IMR-90 (cell line): ENCODE data around the gene ANKRD44. TPM values are rescaled to one million over a fixed set of nuclear protein-coding genes. Genes with fewer than 3 reads are reported as not detected.

ENCODE experiments used
- ATAC-seq: fragments of 200-7000 bp; cut with Tn5 transposase; 2 replicates; pipeline ENCODE4 v1.9.1; 2020; ENCODE audit warnings: low read depth, mild to moderate bottlenecking, moderate library complexity
- BruUV-seq: library from RNA; stranded (reverse); fragments of 400-500 nt; replicated peaks from 2 replicates; lab custom pipeline; 2021; lab: Mats Ljungman, UMichigan
- CTCF ChIA-PET: fragments of 300-600 bp; formaldehyde crosslinking; extraction: SDS; loops from one replicate; lab custom pipeline; 2021; ENCODE audit warnings: antibody characterized with exemption; lab: Yijun Ruan, JAX
- POLR2A ChIA-PET: fragments of 300-600 bp; sonication (Branson Sonifier 250); formaldehyde crosslinking; loops from one replicate; lab custom pipeline; 2022; ENCODE audit warnings: antibody characterized with exemption; ENCODE audit not compliant: unreplicated experiment; lab: Charles Lee
- DNase-seq: peaks from one replicate; pipeline ENCODE4 v3.0.0; 2013
- H2AFZ ChIP-seq: replicated peaks from 2 replicates; pipeline ENCODE3; 2013; ENCODE audit warnings: low read length, mild to moderate bottlenecking; ENCODE audit not compliant: poor library complexity
- H2AK5ac ChIP-seq: 2 replicates; pipeline ENCODE4 v1.6.1; 2013; ENCODE audit warnings: low read depth, low read length, inconsistent platforms
- H2AK9ac ChIP-seq: replicated peaks from 2 replicates; pipeline ENCODE3; 2013; ENCODE audit warnings: mild to moderate bottlenecking, low read depth, low read length, moderate library complexity; ENCODE audit not compliant: poor library complexity
- H2BK120ac ChIP-seq: 2 replicates; pipeline ENCODE4 v1.6.1; 2013; ENCODE audit warnings: low read depth, low read length, inconsistent platforms
- H2BK15ac ChIP-seq: 3 replicates; pipeline ENCODE4 v1.6.1; 2013; ENCODE audit warnings: low read depth, low read length, inconsistent platforms
- H2BK20ac ChIP-seq: 2 replicates; pipeline ENCODE4 v1.6.1; 2013; ENCODE audit warnings: low read depth, mild to moderate bottlenecking, inconsistent platforms, low read length, moderate library complexity
- H2BK5ac ChIP-seq: 2 replicates; pipeline ENCODE4 v1.6.1; 2013; ENCODE audit warnings: mild to moderate bottlenecking, low read depth, low read length, inconsistent platforms; ENCODE audit not compliant: poor library complexity, severe bottlenecking
- H3K14ac ChIP-seq: replicated peaks from 2 replicates; pipeline ENCODE4 v1.6.1; 2013; ENCODE audit warnings: low read depth, low read length, inconsistent platforms
- H3K18ac ChIP-seq: 2 replicates; pipeline ENCODE4 v1.6.1; 2013; ENCODE audit warnings: low read depth, low read length, control low read depth
- H3K23ac ChIP-seq: 2 replicates; pipeline ENCODE4 v1.6.1; 2013; ENCODE audit warnings: low read depth, low read length, inconsistent platforms
- H3K27ac ChIP-seq: 2 replicates; pipeline ENCODE4 v1.5.1; 2013; ENCODE audit warnings: mild to moderate bottlenecking, control low read depth, low read length; ENCODE audit not compliant: insufficient read depth
- H3K27me3 ChIP-seq: 2 replicates; pipeline ENCODE4 v1.6.1; 2013; ENCODE audit warnings: low read length; ENCODE audit not compliant: control insufficient read depth, insufficient read depth
- H3K36me3 ChIP-seq: 2 replicates; pipeline ENCODE4 v1.6.1; 2013; ENCODE audit warnings: low read length, mixed read lengths; ENCODE audit not compliant: control insufficient read depth, insufficient read depth
- H3K4ac ChIP-seq: 2 replicates; pipeline ENCODE4 v1.6.1; 2013; ENCODE audit warnings: low read depth, low read length, inconsistent platforms
- H3K4me1 ChIP-seq: 2 replicates; pipeline ENCODE4 v1.6.1; 2013; ENCODE audit warnings: low read length, mixed read lengths; ENCODE audit not compliant: control insufficient read depth, insufficient read depth
- H3K4me2 ChIP-seq: 2 replicates; pipeline ENCODE4 v1.6.1; 2013; ENCODE audit warnings: low read depth, mild to moderate bottlenecking, control low read depth, low read length, moderate library complexity
- H3K4me3 ChIP-seq: 2 replicates; pipeline ENCODE4 v1.5.1; 2013; ENCODE audit warnings: low read depth, mild to moderate bottlenecking, control low read depth, low read length, moderate library complexity; ENCODE audit not compliant: insufficient read depth
- H3K56ac ChIP-seq: 2 replicates; pipeline ENCODE4 v1.6.1; 2013; ENCODE audit warnings: low read length, inconsistent platforms; ENCODE audit not compliant: insufficient read depth; ENCODE audit errors: extremely low read depth
- H3K79me1 ChIP-seq, 2 experiments: 2 replicates each; pipeline ENCODE4 v1.6.1; 2013; ENCODE audit warnings: low read length in 2 of 2, inconsistent platforms in 1 of 2, low read depth in 1 of 2
- H3K9ac ChIP-seq: 2 replicates; pipeline ENCODE4 v1.6.1; 2013; ENCODE audit warnings: low read depth, low read length, control low read depth
- H3K9me1 ChIP-seq: 2 replicates; pipeline ENCODE4 v1.6.1; 2013; ENCODE audit warnings: low read length, inconsistent platforms; ENCODE audit not compliant: insufficient read depth
- H3K9me3 ChIP-seq: 2 replicates; pipeline ENCODE4 v1.6.1; 2013; ENCODE audit warnings: low read length; ENCODE audit not compliant: control insufficient read depth, insufficient read depth
- H4K20me1 ChIP-seq: 2 replicates; pipeline ENCODE4 v1.6.1; 2013; ENCODE audit warnings: low read length, inconsistent platforms; ENCODE audit not compliant: insufficient read depth
- H4K5ac ChIP-seq: 2 replicates; pipeline ENCODE4 v1.6.1; 2013; ENCODE audit warnings: mild to moderate bottlenecking, low read depth, low read length, control low read depth
- H4K8ac ChIP-seq, 2 experiments: 2 replicates each; pipeline ENCODE4 v1.6.1; 2013; ENCODE audit warnings: low read depth in 2 of 2, low read length in 2 of 2, control low read depth in 1 of 2, inconsistent platforms in 1 of 2
- H4K91ac ChIP-seq: 2 replicates; pipeline ENCODE4 v1.6.1; 2013; ENCODE audit warnings: low read depth, low read length, inconsistent platforms; ENCODE audit not compliant: insufficient read depth
- FOS ChIP-seq: fragments of 150-350 bp; IDR thresholded peaks from 2 replicates; pipeline ENCODE4 v1.6.1; 2016; ENCODE audit warnings: low read depth, low read length
- MXI1 ChIP-seq: IDR thresholded peaks from 2 replicates; pipeline ENCODE4 v1.6.1; 2012; ENCODE audit warnings: low read depth, mild to moderate bottlenecking, low read length, moderate library complexity, borderline replicate concordance
- WGBS, 2 experiments: methylation state at CpG; one replicate each; pipeline versions ENCODE4 v1.1.5 to v1.1.7; 2013; ENCODE audit warnings: missing lambda C conversion rate in 2 of 2; ENCODE audit not compliant: insufficient read length in 1 of 2; ENCODE audit errors: extremely low coverage in 2 of 2; 5-methylcytosine and 5-hydroxymethylcytosine counted together
- dilution Hi-C: fragments of 300-500 bp; cut with HindIII; formaldehyde crosslinking; loops from one replicate; pipeline ENCODE4 v1.14.3; 2018; ENCODE audit warnings: low sequenced_read_pairs; ENCODE audit not compliant: unreplicated experiment
- in situ Hi-C: fragments of 300-500 bp; cut with MboI; formaldehyde crosslinking; loops from 3 replicates; pipeline ENCODE4 v1.14.3; 2019; ENCODE audit warnings: low sequenced_read_pairs, inconsistent platforms, mixed read lengths
- intact Hi-C: fragments of 100-400 bp; cut with micrococcal nuclease; formaldehyde crosslinking; loops from 2 replicates; pipeline ENCODE4 v1.10.0; 2022
- polyA plus RNA-seq, 3 experiments: library from polyadenylated mRNA; depleted of rRNA; stranded (reverse); fragments of >200 nt; gene quantifications; 2 replicates each; pipeline ENCODE4 v1.2.3, GENCODE V29; 2012; ENCODE audit warnings: low replicate concordance in 1 of 3
- total RNA-seq: library from RNA; depleted of rRNA; stranded (reverse); fragments of >200 nt; gene quantifications from 2 replicates; pipeline ENCODE4 v1.2.3, GENCODE V29; 2012

ANKRD44 gene
- total and polyA plus RNA-seq, 2 of the 4 experiments (the other 2 are of a cell fraction) = 5.2 to 15.6 TPM

DNA sequence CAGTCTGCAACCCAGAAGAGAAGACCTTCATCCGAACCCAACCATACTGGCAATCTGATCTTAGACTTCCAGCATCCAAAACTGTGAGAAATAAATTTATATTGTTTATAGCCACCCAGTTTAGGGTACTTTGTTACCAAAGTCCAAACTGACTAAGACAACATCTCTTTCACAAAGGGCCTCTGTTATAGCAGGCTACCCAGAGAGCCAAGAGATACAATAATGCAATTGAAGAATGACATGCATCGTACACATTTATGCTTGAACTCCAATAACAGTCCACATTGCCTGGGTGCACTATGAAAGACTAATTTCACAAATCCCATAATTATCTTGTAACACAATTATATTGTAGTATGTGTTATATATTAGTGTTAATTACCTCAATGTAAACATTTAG is 39.1 kb upstream of the ANKRD44 start:
- no peak overlapping the region for H3K4ac ChIP-seq
- DNase-seq (no peak), ATAC-seq (no peak)
- H2BK5ac ChIP-seq = no peak overlapping the region
- ChIA-PET CTCF (no interaction called here), POLR2A (no interaction called here)
- no peak overlapping the region for H2BK120ac ChIP-seq
- H2BK15ac ChIP-seq = no peak overlapping the region
- no peak overlapping the region for H2AK5ac ChIP-seq
- intact Hi-C loops (no loop called here), dilution Hi-C loops (no loop called here), in situ Hi-C loops (no loop called here)
- no peak overlapping the region for H3K23ac ChIP-seq
- no peak for TF ChIP-seq FOS
- TF ChIP-seq MXI1 = no peak
- no peak overlapping the region for H4K8ac ChIP-seq
- H3K9me3 ChIP-seq = no peaks in the 10 kb centered on the region
- no peak overlapping the region for H3K4me2 ChIP-seq
- no peaks in the 10 kb centered on the region for H3K27me3 ChIP-seq
- H4K91ac ChIP-seq = no peak overlapping the region
- no peaks in the 10 kb centered on the region for H4K20me1 ChIP-seq
- no peaks in the 10 kb centered on the region for H3K4me1 ChIP-seq
- no TSS peak for BruUV-seq
- no peak overlapping the region for H4K5ac ChIP-seq
- H3K36me3 ChIP-seq = no peaks in the 10 kb centered on the region
- H3K9me1 ChIP-seq = no peaks in the 10 kb centered on the region
- H3K79me1 ChIP-seq = no peaks in the 10 kb centered on the region
- H3K14ac ChIP-seq = no peak overlapping the region
- no peak overlapping the region for H3K27ac ChIP-seq
- WGBS, 2 experiments = no CpG with 5 or more reads among the region's 2 CpGs
- no peak overlapping the region for H3K18ac ChIP-seq
- no peak overlapping the region for H2AFZ ChIP-seq
- H3K56ac ChIP-seq = no peak overlapping the region
- no peak overlapping the region for H2BK20ac ChIP-seq
- no peak overlapping the region for H2AK9ac ChIP-seq
- H3K9ac ChIP-seq = no peak overlapping the region
- no peak overlapping the region for H3K4me3 ChIP-seq
